ENCODE results near the gene MDM2. TPM values are rescaled to one million over a fixed set of nuclear protein-coding genes. Genes with fewer than 3 reads are reported as not detected.

The MDM2 gene
- 137 and 250 TPM in 2 replicates for total RNA-seq

DNA sequence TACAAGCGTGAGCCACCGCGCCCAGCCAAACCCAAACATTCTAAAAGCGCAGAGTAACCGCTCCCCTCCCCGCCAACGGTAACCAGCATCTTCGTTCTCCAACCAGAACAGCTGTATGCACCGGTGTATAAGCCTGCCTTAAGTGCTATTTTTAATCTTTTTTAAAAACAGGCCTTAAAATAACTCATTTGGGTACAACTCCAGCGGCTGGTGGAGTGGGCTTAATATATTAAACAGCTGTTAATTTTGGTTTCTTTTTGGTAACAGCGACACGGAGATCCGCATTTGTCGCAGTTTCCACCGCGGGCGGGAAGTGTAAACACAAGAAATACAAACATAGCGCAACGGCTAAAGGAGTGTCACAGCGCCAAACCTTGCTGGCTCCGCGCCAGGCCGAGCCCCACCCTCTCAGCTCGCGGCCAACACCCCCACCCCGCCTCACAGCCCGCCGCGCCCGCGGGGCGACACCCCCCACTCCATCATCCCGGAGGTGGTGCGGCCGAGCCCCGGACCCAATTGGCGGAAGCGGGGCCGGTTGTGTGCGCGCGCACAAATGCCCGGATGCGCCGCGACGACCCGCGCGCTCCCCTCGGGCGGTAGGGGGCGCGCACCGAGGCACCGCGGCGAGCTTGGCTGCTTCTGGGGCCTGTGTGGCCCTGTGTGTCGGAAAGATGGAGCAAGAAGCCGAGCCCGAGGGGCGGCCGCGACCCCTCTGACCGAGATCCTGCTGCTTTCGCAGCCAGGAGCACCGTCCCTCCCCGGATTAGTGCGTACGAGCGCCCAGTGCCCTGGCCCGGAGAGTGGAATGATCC, at the start of gene MDM2:
Gene MDM2 (plus strand): TSS at position 602 of the 812 bp plus-strand sequence. CDS start 301 bp downstream, outside the sequence.

Other genes starting within 250 kb of the MDM2 start
- gene RAP1B, start 197.3 kb upstream of the MDM2 start, total RNA-seq, result 231 and 266 TPM in 2 replicates
- 48.6 and 66.2 TPM in 2 replicates for gene NUP107, start 121.2 kb upstream of the MDM2 start, total RNA-seq
- gene SLC35E3, start 62.0 kb upstream of the MDM2 start, total RNA-seq, result 5.7 and 6.5 TPM in 2 replicates
- gene CPM, start 125.0 kb downstream of the MDM2 start, total RNA-seq, result 7.7 and 11.1 TPM in 2 replicates

All from articular chondrocyte of knee joint (primary cell).